Loucy (cell line): Measurements from ENCODE around the gene PAFAH2.

ENCODE experiments used
- H2AFZ ChIP-seq: fragments of 200-600 bp; sonication (generic); 2 replicates; pipeline ENCODE4 v1.6.0; 2016; ENCODE audit warnings: antibody characterized with exemption, mild to moderate bottlenecking, low read length, moderate library complexity
- H3F3A ChIP-seq: fragments of 200-600 bp; 2 replicates; pipeline ENCODE4 v1.6.0; 2016; ENCODE audit warnings: antibody characterized with exemption, low read depth, mild to moderate bottlenecking
- H3K27me3 ChIP-seq: fragments of 200-600 bp; sonication (generic); 2 replicates; pipeline ENCODE4 v1.6.1; 2014; ENCODE audit warnings: low read length, mild to moderate bottlenecking; ENCODE audit not compliant: insufficient read depth, poor library complexity, severe bottlenecking
- H3K36me3 ChIP-seq: fragments of 200-600 bp; sonication (generic); 2 replicates; pipeline ENCODE4 v1.6.1; 2016; ENCODE audit warnings: low read length; ENCODE audit not compliant: insufficient read depth
- H3K4me1 ChIP-seq: fragments of 200-600 bp; sonication (generic); 2 replicates; pipeline ENCODE4 v1.5.1; 2014; ENCODE audit warnings: low read length, mild to moderate bottlenecking; ENCODE audit not compliant: insufficient read depth, poor library complexity, severe bottlenecking
- H3K4me2 ChIP-seq: fragments of 200-600 bp; sonication (generic); 2 replicates; pipeline ENCODE4 v1.6.0; 2014; ENCODE audit warnings: antibody characterized with exemption, low read length, low read depth, mild to moderate bottlenecking; ENCODE audit not compliant: poor library complexity, severe bottlenecking
- H3K4me3 ChIP-seq: fragments of 200-600 bp; sonication (generic); 2 replicates; pipeline ENCODE4 v1.5.1; 2014; ENCODE audit warnings: low read length, mild to moderate bottlenecking, mixed read lengths; ENCODE audit not compliant: poor library complexity, severe bottlenecking
- H3K79me2 ChIP-seq: fragments of 200-600 bp; sonication (generic); 2 replicates; pipeline ENCODE4 v1.6.1; 2014; ENCODE audit warnings: low read length; ENCODE audit not compliant: insufficient read depth
- H3K9ac ChIP-seq: fragments of 200-600 bp; sonication (generic); 2 replicates; pipeline ENCODE4 v1.6.0; 2014; ENCODE audit warnings: mild to moderate bottlenecking, low read depth, low read length, moderate library complexity; ENCODE audit not compliant: poor library complexity, severe bottlenecking
- H3K9me2 ChIP-seq: fragments of 200-600 bp; sonication (generic); replicated peaks from 2 replicates; pipeline ENCODE4 v1.6.1; 2016; ENCODE audit warnings: low read depth, low read length, mixed read lengths
- H3K9me3 ChIP-seq: fragments of 200-600 bp; sonication (generic); 2 replicates; pipeline ENCODE4 v1.6.1; 2014; ENCODE audit warnings: mild to moderate bottlenecking, antibody characterized with exemption, low read length, low read depth; ENCODE audit not compliant: insufficient read depth
- H4K20me1 ChIP-seq: fragments of 200-600 bp; sonication (generic); 2 replicates; pipeline ENCODE4 v1.6.0; 2014; ENCODE audit warnings: antibody characterized with exemption, low read length, mild to moderate bottlenecking; ENCODE audit not compliant: insufficient read depth, poor library complexity, severe bottlenecking
- CTCF ChIP-seq: fragments of 200-600 bp; sonication (generic); conservative IDR thresholded peaks from 2 replicates; pipeline ENCODE4 v1.5.1; 2014; ENCODE audit warnings: mild to moderate bottlenecking, antibody characterized with exemption, low read length
- EZH2phosphoT487 ChIP-seq: fragments of 200-600 bp; IDR thresholded peaks from 2 replicates; pipeline ENCODE4 v1.6.1; 2018; ENCODE audit warnings: antibody characterized with exemption, mild to moderate bottlenecking, moderate library complexity, borderline replicate concordance

Gene PAFAH2

GRCh38 chr1:26028490-26028980 lies 30.7 kb upstream of the PAFAH2 start:
- Histone ChIP-seq H4K20me1 (no peaks in the 10 kb centered on the region), H3F3A (no peaks in the 10 kb centered on the region), H3K4me1 (peaks cover 23% of the 10 kb centered on the region), H3K9me2 (no peaks in the 10 kb centered on the region), H2AFZ (no peak overlapping the region), H3K79me2 (no peaks in the 10 kb centered on the region), H3K4me3 (no peak overlapping the region), H3K36me3 (no peaks in the 10 kb centered on the region), H3K9ac (no peak overlapping the region), H3K27me3 (no peaks in the 10 kb centered on the region), H3K9me3 (no peaks in the 10 kb centered on the region), H3K4me2 (peak overlapping the region; percentile 9)
- TF ChIP-seq CTCF, result no peak
- TF ChIP-seq EZH2phosphoT487, result no peak

GRCh38 chr1:26027716-26028489 lies 30.0 kb upstream of the PAFAH2 start:
- Histone ChIP-seq H3K27me3 (no peaks in the 10 kb centered on the region), H3K9ac (no peak overlapping the region), H4K20me1 (no peaks in the 10 kb centered on the region), H3K4me2 (peak overlapping the region; percentile 9), H3F3A (no peaks in the 10 kb centered on the region), H3K79me2 (no peaks in the 10 kb centered on the region), H2AFZ (no peak overlapping the region), H3K36me3 (no peaks in the 10 kb centered on the region), H3K4me1 (peaks cover 23% of the 10 kb centered on the region), H3K9me3 (no peaks in the 10 kb centered on the region), H3K4me3 (no peak overlapping the region), H3K9me2 (no peaks in the 10 kb centered on the region)
- TF ChIP-seq CTCF (no peak), EZH2phosphoT487 (no peak)

GRCh38 chr1:26025517-26025916 lies 27.7 kb upstream of the PAFAH2 start:
- peaks cover 19% of the 10 kb centered on the region for H3K4me1 ChIP-seq
- H3K4me2 ChIP-seq, result no peak overlapping the region
- H3K79me2 ChIP-seq, result no peaks in the 10 kb centered on the region
- H3K9me3 ChIP-seq, result no peaks in the 10 kb centered on the region
- no peak overlapping the region for H3K9ac ChIP-seq
- H3K36me3 ChIP-seq, result no peaks in the 10 kb centered on the region
- no peak for TF ChIP-seq EZH2phosphoT487
- H3K9me2 ChIP-seq, result no peaks in the 10 kb centered on the region
- no peak overlapping the region for H2AFZ ChIP-seq
- no peaks in the 10 kb centered on the region for H3K27me3 ChIP-seq
- no peak overlapping the region for H3K4me3 ChIP-seq
- H4K20me1 ChIP-seq, result no peaks in the 10 kb centered on the region
- no peaks in the 10 kb centered on the region for H3F3A ChIP-seq

- no peaks in the 10 kb centered on the region for H3K9me3 ChIP-seq
- no peaks in the 10 kb centered on the region for H3K79me2 ChIP-seq
- no peak overlapping the region for H3K9ac ChIP-seq
- no peaks in the 10 kb centered on the region for H3K9me2 ChIP-seq
- TF ChIP-seq EZH2phosphoT487 (no peak), CTCF (no peak)
- no peak overlapping the region for H3K4me2 ChIP-seq
- H3K27me3 ChIP-seq, result no peaks in the 10 kb centered on the region
- H4K20me1 ChIP-seq, result no peaks in the 10 kb centered on the region
- H2AFZ ChIP-seq, result no peak overlapping the region
- peaks cover 23% of the 10 kb centered on the region for H3K4me1 ChIP-seq
- H3F3A ChIP-seq, result no peaks in the 10 kb centered on the region
- no peak overlapping the region for H3K4me3 ChIP-seq
- no peaks in the 10 kb centered on the region for H3K36me3 ChIP-seq
These were observed 27.2 kb upstream of the PAFAH2 start for GRCh38 chr1:26025060-26025459.
